ENCODE measurements around the gene MAST2.

MAST2 gene

GRCh38 chr1:45822644-45823043 lies 19.2 kb downstream of the MAST2 start:
- no peak overlapping the region for H2AFZ ChIP-seq (ENCODE audit: low read length)
- no peaks in the 10 kb centered on the region for H4K20me1 ChIP-seq (ENCODE audit: insufficient read depth, low read length)
- H3F3A ChIP-seq (ENCODE audit: insufficient read depth, low read length) = no peaks in the 10 kb centered on the region
- no peaks in the 10 kb centered on the region for H3K9me2 ChIP-seq (ENCODE audit: low read depth, low read length)
- no peaks in the 10 kb centered on the region for H3K27me3 ChIP-seq (ENCODE audit: insufficient read depth, low read length)
- peak overlapping the region; percentile 56 for H3K27ac ChIP-seq (ENCODE audit: low read depth, low read length, poor library complexity, severe bottlenecking)
- H3K4me2 ChIP-seq (ENCODE audit: low read length) = peak overlapping the region; percentile 25; the same call in 1 of the 2 replicates
- no peak overlapping the region for H3K4me3 ChIP-seq (ENCODE audit: low read depth, low read length, poor library complexity, severe bottlenecking)
- H3K4me1 ChIP-seq (ENCODE audit: insufficient read depth, low read length, severe bottlenecking) = peaks cover 30% of the 10 kb centered on the region
- peaks cover 40% of the 10 kb centered on the region for H3K79me2 ChIP-seq (ENCODE audit: insufficient read depth, low read length)
- TF ChIP-seq, protein P1, sequence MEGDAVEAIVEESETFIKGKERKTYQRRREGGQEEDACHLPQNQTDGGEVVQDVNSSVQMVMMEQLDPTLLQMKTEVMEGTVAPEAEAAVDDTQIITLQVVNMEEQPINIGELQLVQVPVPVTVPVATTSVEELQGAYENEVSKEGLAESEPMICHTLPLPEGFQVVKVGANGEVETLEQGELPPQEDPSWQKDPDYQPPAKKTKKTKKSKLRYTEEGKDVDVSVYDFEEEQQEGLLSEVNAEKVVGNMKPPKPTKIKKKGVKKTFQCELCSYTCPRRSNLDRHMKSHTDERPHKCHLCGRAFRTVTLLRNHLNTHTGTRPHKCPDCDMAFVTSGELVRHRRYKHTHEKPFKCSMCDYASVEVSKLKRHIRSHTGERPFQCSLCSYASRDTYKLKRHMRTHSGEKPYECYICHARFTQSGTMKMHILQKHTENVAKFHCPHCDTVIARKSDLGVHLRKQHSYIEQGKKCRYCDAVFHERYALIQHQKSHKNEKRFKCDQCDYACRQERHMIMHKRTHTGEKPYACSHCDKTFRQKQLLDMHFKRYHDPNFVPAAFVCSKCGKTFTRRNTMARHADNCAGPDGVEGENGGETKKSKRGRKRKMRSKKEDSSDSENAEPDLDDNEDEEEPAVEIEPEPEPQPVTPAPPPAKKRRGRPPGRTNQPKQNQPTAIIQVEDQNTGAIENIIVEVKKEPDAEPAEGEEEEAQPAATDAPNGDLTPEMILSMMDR (IDR thresholded peaks at IDR 0.05; ENCODE audit: low read length) = no peak
- no peak for TF ChIP-seq EZH2 (IDR thresholded peaks at IDR 0.05; ENCODE audit: borderline replicate concordance, low read length)
- peak overlapping the region; percentile 14; the same call in 1 of the 2 replicates for H3K9ac ChIP-seq (ENCODE audit: low read length)
- peaks cover 26% of the 10 kb centered on the region for H3K36me3 ChIP-seq (ENCODE audit: insufficient read depth, low read length)
- H3K9me3 ChIP-seq (ENCODE audit: low read length) = 0 out of 2 replicates have a peak, but pooled peaks cover 5% of the 10 kb centered on the region

DNA sequence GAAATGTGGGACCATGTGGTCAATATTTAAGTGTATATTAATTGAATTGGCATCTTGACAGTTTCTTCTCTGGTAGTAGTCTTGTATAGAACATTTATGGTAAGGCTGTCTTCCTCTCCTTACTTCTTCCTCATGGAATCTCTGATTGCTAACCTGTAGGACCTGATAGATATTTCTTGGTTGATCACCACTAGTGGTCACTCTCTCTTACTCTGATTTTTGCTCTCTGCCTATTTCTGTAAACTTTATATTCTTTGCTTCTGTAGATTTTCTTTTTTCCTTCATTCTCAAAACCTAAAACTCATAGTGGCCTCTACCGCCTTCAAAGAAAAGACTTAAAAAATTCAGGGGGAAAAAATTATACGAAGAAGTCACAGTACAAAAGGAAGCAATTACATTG lies 21.2 kb downstream of the MAST2 start:
- Histone ChIP-seq H3K27ac (ENCODE audit: low read depth, low read length, poor library complexity, severe bottlenecking) (no peak overlapping the region), H3K4me1 (ENCODE audit: insufficient read depth, low read length, severe bottlenecking) (peaks cover 29% of the 10 kb centered on the region), H3K9me2 (ENCODE audit: low read depth, low read length) (no peaks in the 10 kb centered on the region), H3F3A (ENCODE audit: insufficient read depth, low read length) (no peaks in the 10 kb centered on the region), H3K36me3 (ENCODE audit: insufficient read depth, low read length) (peaks cover 31% of the 10 kb centered on the region; the same call in 1 of the 2 replicates), H3K9me3 (ENCODE audit: low read length) (0 out of 2 replicates have a peak, but pooled peaks cover 4% of the 10 kb centered on the region), H3K79me2 (ENCODE audit: insufficient read depth, low read length) (peaks cover 25% of the 10 kb centered on the region), H4K20me1 (ENCODE audit: insufficient read depth, low read length) (no peaks in the 10 kb centered on the region), H3K27me3 (ENCODE audit: insufficient read depth, low read length) (no peaks in the 10 kb centered on the region), H3K4me3 (ENCODE audit: low read depth, low read length, poor library complexity, severe bottlenecking) (no peak overlapping the region), H2AFZ (ENCODE audit: low read length) (no peak overlapping the region), H3K9ac (ENCODE audit: low read length) (no peak overlapping the region), H3K4me2 (ENCODE audit: low read length) (no peak overlapping the region)
- TF ChIP-seq EZH2 (IDR thresholded peaks at IDR 0.05; ENCODE audit: borderline replicate concordance, low read length) = no peak
- TF ChIP-seq, protein P1 (IDR thresholded peaks at IDR 0.05; ENCODE audit: low read length) = no peak

DNA sequence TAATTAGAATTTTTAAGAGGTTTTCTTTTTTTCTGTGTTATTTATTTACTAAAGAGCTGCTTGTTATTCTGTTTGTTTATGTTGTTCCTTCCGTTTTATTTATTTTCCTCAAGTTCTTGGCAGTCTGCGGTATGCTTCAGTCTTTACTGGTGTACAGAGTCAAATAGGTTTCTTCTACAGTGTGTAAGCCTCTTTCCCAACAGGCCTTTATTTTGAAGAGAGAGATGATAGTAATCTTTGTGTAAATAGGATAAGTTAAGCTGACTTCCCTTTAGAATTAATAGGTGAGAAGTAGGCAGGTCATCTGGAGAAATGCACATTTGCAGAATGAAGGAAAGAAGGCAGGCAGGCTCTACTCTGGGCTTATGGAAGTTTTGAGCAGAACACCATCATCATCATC lies 23.8 kb downstream of the MAST2 start:
- H3K27me3 ChIP-seq (ENCODE audit: insufficient read depth, low read length) = no peaks in the 10 kb centered on the region
- H3K27ac ChIP-seq (ENCODE audit: low read depth, low read length, poor library complexity, severe bottlenecking) = no peak overlapping the region
- H3K9me3 ChIP-seq (ENCODE audit: low read length) = no peaks in the 10 kb centered on the region
- H3K79me2 ChIP-seq (ENCODE audit: insufficient read depth, low read length) = peaks cover 7% of the 10 kb centered on the region
- H3K9ac ChIP-seq (ENCODE audit: low read length) = no peak overlapping the region
- peaks cover 13% of the 10 kb centered on the region for H3K4me1 ChIP-seq (ENCODE audit: insufficient read depth, low read length, severe bottlenecking)
- no peaks in the 10 kb centered on the region for H3F3A ChIP-seq (ENCODE audit: insufficient read depth, low read length)
- peaks cover 48% of the 10 kb centered on the region; the same call in 1 of the 2 replicates for H3K36me3 ChIP-seq (ENCODE audit: insufficient read depth, low read length)
- TF ChIP-seq EZH2 (IDR thresholded peaks at IDR 0.05; ENCODE audit: borderline replicate concordance, low read length) = no peak
- TF ChIP-seq, protein P1 (IDR thresholded peaks at IDR 0.05; ENCODE audit: low read length) = no peak
- no peak overlapping the region for H3K4me2 ChIP-seq (ENCODE audit: low read length)
- H3K9me2 ChIP-seq (ENCODE audit: low read depth, low read length) = no peaks in the 10 kb centered on the region
- H2AFZ ChIP-seq (ENCODE audit: low read length) = no peak overlapping the region
- no peak overlapping the region for H3K4me3 ChIP-seq (ENCODE audit: low read depth, low read length, poor library complexity, severe bottlenecking)
- H4K20me1 ChIP-seq (ENCODE audit: insufficient read depth, low read length) = no peaks in the 10 kb centered on the region

Measured in OCI-LY1 (cell line).